GM19455 (cell line): ENCODE data around the gene TGM2.

ENCODE experiments used
- ATAC-seq: cut with Tn5 transposase; IDR thresholded peaks from one replicate; pipeline ENCODE4 v1.9.1; 2021; ENCODE audit not compliant: unreplicated experiment

The TGM2 gene

GRCh38 chr20:38199501-38200390 lies 34.7 kb upstream of the TGM2 start:
- no peak for ATAC-seq

- no peak for ATAC-seq
Measured at GRCh38 chr20:38198238-38198861, 33.3 kb upstream of the TGM2 start.

- no peak for ATAC-seq
Measured at GRCh38 chr20:38197619-38198018, 32.5 kb upstream of the TGM2 start.

- ATAC-seq, result no peak
Measured at GRCh38 chr20:38197217-38197616, 32.1 kb upstream of the TGM2 start.

- ATAC-seq, result no peak
Measured at GRCh38 chr20:38196592-38196991, 31.5 kb upstream of the TGM2 start.

GRCh38 chr20:38196076-38196475 lies 31.0 kb upstream of the TGM2 start:
- ATAC-seq, result no peak

GRCh38 chr20:38195521-38195920 lies 30.5 kb upstream of the TGM2 start:
- ATAC-seq, result no peak

- ATAC-seq, result no peak
Measured at GRCh38 chr20:38194971-38195504, 30.0 kb upstream of the TGM2 start.

- no peak for ATAC-seq
Measured at GRCh38 chr20:38193586-38194105, 28.6 kb upstream of the TGM2 start.

GRCh38 chr20:38192323-38192885 lies 27.3 kb upstream of the TGM2 start:
- no peak for ATAC-seq

- ATAC-seq, result no peak
Measured at GRCh38 chr20:38191654-38192053, 26.6 kb upstream of the TGM2 start.

- no peak for ATAC-seq
Measured at GRCh38 chr20:38190936-38191371, 25.9 kb upstream of the TGM2 start.

- no peak for ATAC-seq
Measured at GRCh38 chr20:38190166-38190565, 25.1 kb upstream of the TGM2 start.

GRCh38 chr20:38187517-38187916 lies 22.4 kb upstream of the TGM2 start:
- ATAC-seq, result no peak

- ATAC-seq, result no peak
Measured at GRCh38 chr20:38186788-38187221, 21.7 kb upstream of the TGM2 start.

- no peak for ATAC-seq
Measured at GRCh38 chr20:38184101-38184500, 19.0 kb upstream of the TGM2 start.

- ATAC-seq, result no peak
Measured at GRCh38 chr20:38181971-38182370, 16.9 kb upstream of the TGM2 start.

- no peak for ATAC-seq
Measured at GRCh38 chr20:38181207-38181801, 16.2 kb upstream of the TGM2 start.

- ATAC-seq, result no peak
Measured at GRCh38 chr20:38180781-38181180, 15.7 kb upstream of the TGM2 start.

- ATAC-seq, result no peak
Measured at GRCh38 chr20:38179846-38180245, 14.8 kb upstream of the TGM2 start.

- no peak for ATAC-seq
Measured at GRCh38 chr20:38178581-38178980, 13.5 kb upstream of the TGM2 start.
